HG02642 (cell line): ENCODE data around the gene EPHB1.

Source experiments
- ATAC-seq: cut with Tn5 transposase; IDR thresholded peaks from one replicate; pipeline ENCODE4 v1.9.1; 2021; ENCODE audit warnings: mild to moderate bottlenecking; ENCODE audit not compliant: unreplicated experiment, poor library complexity

Gene EPHB1

DNA sequence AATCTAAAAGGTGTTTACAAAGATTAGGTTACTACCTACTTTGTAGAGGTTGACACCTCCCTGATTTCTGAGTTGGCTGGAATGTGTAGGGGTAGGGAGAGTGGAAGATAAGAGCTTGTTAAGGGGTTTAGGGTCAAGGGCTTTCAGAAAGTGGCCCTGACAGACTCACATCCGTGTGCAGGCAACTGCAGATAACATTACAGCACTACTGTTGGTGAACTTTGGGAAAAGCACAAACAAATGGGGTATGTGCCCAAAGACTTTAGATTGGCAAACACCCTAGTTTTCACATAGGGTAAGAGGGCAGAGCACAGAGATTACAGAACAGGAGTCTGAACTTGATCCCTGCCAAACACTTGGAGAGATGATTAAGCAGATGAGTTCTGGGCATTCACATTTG, 375.7 kb downstream of the EPHB1 start:
- no peak for ATAC-seq

DNA sequence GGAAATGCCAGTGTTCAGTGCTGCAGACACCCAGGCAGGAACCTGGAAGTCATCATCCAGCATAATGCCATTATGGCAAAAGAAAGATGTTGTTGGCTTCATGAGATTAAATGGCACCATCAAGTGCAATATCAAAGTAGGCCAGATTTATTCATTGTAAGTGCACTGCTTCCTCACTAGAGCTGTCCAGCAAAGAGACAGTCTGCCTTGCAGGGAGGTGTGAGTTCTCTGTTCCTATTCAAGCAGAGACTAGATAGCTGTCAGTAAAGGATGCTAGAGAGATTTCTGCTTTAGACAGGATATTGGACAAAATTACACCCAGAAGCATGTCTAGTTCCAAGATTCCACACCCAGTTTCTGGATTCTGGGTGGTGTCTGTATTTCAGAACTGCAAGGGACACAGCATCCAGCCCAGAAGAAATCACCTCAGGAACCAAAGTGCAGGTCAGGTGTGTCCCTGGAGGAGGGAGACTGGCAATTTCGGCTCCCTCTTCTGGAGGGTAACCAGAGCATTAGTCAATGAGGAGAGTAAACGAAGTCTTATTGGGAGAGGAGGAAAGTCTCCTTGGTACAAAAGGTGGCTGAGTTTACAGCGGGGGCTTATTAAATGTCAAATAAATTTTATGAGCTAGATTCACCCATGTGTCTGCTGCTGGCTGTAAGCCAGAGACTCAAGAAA, 377.3 kb downstream of the EPHB1 start:
- no peak for ATAC-seq

DNA sequence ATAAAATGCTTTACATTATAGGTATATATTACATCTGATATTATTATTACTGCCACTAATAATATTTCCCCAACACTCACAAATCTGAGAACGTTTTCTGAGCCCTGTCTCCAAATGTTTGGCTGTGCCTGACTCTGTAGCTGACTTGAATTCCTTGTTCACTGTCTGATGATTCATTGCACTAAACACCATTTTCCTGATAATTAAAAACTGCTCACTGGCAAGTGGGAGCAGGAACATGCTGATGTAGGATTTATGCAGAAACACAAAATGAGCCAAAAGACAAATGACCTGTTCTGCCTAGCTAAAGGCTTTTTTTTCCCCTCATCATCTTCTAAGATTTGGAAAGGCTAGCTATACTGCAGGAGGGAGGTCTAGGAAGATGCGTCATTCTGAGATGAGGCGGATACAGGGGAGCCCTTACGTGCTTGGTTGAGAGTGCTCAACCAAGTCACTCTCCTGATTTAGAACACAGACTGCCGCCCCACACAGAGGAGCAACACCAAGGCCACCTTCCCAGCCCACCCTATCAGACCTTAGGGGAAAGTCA, 380.7 kb downstream of the EPHB1 start:
- no peak for ATAC-seq

DNA sequence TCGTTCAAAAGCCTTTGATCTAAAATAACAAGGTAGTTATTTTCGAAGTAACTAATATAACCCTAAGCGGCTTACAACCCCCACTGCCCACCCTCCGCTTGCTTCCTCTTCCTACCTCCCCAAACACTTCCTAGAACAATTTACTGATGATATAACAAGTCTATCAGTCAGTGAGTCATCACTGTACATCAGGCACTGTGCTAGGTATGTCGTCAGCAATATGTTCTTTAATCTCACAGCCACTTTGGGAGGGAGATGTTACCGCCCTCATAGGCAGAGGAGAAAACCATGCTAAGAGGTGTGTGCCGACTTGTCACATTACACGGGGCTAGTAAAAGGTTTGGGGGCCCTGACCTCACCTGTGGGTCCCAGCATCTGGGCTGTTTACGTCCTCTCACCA, 381.8 kb downstream of the EPHB1 start:
- no peak for ATAC-seq

DNA sequence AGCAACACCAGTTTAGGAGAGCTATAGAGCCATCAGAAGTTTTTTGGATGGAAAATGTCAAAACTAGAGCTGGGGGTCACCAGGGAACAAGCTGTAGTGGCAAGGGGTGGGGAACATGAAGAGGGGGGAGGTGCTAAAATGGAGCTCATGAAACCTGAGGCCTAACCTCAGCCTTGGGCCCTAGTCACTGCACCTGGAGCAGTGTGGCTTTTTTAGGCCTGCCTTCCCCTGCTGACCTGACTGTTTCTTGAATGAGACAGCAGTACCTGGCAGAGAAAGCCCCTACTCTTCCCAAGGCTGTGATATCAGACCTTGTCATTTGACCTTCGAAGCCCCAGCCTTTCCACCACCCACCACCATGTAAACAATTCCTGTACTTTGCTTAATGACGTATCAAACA, 383.5 kb downstream of the EPHB1 start:
- no peak for ATAC-seq

DNA sequence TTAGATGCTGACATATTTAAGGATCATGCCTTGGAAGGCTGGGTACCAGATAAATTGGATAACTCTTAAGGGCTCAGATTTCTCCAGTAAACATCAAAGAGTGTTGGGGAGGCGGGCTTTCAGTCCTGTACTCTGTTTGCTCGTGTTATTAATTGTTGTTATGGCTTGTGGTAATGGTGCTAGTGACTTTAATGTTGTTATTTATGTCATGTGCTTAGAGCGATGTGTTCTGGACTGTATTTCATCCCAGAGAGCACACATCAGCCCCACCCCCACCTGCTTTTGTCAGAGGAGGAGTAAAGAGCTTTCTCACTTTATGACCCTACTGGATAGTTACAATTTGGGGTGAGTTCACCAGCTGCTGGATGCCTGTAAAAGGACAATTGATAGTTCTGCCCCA, 386.3 kb downstream of the EPHB1 start:
- no peak for ATAC-seq

DNA sequence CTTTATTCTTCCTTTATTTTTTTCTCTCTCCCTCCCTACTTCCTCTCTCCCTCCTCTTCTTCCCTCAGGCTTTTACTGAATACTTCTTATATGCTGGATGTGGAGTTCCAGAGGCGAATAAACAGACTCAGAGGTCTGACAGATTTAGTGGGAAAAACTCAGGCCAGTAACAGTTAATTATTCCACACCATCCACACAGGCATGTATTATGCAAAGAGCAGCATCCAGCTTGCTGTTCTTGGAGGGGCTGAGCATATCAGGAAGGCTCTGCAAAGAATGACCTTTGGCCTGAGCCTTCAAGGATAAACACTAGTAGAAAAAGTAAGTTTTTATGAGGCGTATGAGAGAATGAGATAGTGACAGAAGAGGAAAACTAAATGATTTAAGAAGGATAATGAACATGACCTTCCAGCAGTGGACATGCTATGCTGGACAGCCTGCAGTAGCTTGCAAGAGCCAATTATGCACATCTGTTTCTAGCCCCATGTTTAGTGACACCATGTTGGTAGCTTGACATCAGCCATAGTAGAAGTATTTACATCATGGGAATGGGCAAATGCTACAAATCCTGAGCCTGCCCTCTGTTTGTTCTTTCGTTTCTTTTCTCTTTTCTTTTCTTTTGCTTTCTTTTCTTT, 387.4 kb downstream of the EPHB1 start:
- ATAC-seq, result no peak

DNA sequence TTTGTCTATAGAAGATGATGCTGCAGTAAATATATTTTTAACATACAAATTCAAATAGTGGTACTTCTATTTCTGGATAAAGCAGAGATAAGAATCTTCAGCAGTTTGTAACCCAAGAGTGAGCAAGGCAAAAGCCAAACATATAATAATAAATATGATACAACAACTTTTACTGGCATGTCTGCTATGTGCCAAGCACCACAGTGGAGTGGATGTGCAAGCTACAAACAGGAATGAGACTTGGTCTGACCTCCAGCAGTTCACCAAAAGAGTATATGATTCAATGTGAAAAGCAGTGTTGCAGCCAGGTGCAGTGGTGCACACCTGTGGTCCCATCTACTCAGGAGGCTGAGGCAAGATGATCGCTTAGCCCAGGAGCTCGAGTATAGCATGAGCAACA, 395.6 kb downstream of the EPHB1 start:
- ATAC-seq, result no peak

DNA sequence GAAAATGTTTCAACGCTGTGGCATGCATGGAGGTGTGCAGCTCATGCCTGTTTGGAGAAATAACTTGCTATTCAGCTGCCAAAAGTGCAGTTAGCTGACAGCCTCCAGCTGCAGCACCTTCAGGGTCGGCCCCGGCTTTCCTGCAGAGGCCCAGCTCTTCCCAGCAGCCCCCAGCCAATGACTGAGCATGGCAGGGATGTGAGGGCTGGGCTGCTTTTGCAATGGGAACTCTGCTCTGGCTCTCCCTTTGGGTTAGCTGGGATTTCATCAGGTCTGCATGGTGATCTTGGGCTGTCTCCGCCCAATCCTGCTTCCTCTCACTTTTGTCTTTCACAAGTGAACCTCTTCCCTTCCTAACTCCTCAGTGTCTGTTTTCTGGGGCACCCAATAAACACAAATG, 396.6 kb downstream of the EPHB1 start:
- ATAC-seq, result no peak

DNA sequence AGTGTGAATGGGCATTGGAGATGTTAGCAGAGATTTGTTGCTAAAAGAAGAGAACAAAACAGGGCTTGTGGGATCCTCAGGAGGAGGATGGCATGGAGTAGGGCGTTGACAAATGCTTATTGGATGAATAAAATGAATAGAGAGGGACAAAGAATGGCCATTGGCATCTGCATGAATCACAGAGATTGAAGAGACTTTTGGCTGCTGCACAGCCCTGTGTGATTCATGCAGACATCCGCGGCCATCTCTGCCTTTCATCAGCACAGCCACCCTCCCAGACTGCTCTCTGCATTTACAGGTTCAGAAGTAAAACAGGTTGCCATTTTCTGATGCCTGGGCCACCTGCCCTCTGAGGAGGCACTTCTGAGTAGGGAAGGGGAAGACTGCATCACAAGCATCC, 397.9 kb downstream of the EPHB1 start:
- ATAC-seq, result no peak

DNA sequence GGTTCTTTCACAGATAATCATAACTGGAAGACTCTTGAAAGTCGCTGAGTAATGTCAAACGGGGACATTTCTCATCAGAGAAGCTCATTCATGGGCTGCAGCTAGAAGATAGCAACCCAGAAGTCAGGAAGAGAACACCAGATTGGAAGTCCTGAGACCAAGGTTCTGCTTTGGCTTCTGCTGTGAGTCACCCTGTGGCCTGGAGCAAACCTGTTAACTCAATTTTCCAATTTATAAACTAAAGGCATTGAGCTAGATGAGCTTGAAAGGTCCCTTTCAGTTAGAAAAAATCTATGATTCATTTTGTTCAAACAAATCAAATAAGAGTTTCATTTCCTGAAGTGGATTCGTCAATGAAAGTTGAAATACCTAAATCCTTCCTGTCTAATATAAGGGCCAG, 402.2 kb downstream of the EPHB1 start:
- no peak for ATAC-seq

DNA sequence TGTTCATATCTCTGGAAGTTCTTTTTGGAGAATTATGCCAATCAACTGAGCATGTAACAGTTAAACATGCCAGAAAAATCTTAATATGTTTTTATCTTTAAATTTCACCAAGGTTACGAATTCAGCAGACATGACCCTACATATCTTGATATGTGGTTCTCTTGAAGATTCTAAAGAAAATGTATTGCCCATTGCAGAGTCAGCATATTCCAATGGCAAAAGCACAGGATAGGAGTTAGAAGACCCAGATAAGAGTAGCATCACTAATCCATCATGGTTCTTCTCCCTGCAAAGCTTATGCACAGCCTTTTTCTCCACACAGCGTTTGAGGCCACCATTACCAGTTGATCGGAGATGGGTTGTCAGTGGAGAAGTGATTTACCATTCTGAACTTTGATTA, 402.8 kb downstream of the EPHB1 start:
- no peak for ATAC-seq

DNA sequence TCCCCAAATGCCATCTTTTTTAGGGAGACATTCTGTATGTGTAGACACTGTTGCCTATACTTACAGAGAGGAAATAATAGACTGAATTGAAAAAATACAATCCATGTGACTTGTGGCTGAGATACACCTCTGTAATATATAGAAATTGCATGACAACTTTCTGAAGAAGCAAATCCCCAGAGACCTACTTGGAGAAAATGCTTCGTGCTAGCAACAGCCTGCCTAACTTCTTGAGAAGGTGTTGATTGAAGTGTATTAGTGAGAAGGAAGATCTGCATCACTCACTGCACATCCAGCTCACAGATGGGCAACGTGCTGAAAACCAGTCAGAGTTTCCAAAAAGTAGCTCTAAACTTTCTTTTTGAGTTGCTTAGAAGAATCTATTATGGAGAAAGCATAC, 404.1 kb downstream of the EPHB1 start:
- ATAC-seq, result peak; percentile 47

DNA sequence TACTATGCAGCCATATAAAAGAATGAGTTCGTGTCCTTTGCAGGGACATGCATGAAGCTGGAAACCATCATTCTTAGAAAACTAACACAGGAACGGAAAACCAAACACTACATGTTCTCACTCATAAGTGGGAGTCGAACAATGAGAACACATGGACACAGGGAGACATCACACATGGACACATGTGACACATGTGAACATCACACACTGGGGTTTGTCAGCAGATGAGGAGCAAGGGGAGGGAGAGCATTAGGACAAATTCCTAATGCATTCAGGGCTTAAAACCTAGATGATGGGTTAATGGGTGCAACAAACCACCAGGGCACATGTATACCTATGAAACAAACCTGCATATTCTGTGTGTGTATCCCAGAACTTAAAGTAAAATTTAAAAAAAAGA, 408.0 kb downstream of the EPHB1 start:
- no peak for ATAC-seq

DNA sequence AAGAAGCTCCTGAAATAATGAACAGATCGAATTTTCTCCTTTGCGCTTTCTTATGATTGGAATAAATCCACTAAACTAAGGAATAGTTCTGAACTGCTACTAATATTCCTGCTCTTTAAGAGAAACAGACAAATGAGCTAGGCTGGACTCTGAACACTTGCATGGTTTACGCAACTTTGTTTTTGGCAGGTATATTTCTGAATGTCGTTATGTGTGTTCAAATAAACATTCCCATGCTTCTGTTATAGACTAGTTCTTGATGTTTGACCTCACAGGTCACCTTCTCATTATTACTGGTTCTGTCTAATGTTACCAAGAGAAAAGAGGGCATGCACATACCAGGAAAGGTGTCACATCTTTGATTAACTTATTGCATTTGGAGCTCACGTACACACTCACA, 418.2 kb downstream of the EPHB1 start:
- no peak for ATAC-seq

DNA sequence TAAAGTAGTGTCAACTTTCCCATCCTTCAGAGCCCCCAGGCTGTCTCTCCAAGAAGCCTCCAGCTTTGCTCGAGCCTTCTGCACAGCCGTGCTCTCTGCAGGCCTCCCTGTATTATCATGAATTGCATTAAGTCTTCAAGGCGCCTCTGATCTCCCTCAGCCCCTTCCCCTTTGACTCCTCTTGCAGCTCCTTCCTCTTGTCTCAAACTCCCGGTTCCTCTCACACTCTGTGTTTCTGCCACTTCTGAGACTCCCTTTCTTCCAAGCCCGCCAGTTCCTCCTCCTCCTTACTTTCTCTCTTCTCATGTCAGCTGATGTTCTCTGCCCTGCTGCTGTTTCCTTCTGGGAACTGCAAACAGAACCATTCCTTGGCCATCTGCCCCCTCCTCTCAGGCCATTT, 418.8 kb downstream of the EPHB1 start:
- no peak for ATAC-seq

DNA sequence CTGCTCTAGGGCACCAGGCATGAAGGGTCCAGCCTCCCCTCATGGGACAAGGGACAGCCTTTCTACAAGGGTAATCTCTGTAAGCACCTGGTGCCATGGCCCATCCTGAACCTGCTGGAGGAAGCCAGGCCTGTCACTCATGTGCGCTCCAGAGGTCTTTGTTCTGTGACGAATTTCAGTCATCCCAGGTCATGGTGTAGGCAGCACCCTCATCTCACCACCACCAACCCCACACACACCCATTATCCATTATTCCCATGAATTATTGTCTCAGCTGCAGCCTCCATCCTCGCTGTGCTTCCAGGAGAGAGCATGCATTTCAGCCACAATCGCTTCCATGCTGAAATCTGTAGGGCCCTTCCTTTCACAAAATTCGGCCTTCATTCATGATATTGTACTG, 419.3 kb downstream of the EPHB1 start:
- no peak for ATAC-seq

DNA sequence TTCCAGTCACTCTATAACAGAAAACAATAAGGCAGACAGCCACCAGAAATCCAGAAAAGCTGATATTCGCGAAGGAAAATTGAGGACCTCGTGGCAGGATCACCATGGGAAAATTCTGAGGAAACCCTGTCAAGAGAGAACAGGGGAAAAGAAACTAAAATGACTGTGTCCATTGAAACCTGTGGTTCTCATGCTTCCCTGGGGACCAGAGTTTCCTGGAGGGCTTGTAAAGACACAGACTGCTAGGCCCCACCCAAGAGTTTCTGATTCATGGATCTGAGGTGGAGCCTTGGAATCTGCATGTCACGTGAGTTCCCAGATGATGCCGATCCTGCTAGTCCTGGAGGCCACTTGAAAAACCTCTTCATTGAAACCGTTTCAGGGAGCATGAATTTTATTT, 420.5 kb downstream of the EPHB1 start:
- no peak for ATAC-seq

DNA sequence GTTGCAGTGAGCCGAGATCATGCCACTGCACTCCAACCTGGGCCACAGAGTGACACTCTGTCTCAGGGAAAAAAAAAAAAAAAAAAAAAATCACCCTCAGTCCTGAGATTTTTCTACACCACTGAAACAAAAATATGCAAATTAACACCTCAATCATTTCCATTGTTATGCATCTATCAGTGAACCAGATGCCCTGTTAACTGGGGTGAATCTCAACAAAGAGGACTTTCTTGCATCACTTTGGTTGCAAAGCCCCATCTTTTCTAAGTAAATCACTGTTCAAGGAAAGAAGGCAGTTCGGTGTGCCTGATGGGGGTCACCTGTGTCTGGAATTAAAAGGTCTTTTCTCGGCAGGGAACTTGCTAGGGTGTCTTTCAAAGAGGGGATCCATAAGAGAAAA, 421.6 kb downstream of the EPHB1 start:
- no peak for ATAC-seq

DNA sequence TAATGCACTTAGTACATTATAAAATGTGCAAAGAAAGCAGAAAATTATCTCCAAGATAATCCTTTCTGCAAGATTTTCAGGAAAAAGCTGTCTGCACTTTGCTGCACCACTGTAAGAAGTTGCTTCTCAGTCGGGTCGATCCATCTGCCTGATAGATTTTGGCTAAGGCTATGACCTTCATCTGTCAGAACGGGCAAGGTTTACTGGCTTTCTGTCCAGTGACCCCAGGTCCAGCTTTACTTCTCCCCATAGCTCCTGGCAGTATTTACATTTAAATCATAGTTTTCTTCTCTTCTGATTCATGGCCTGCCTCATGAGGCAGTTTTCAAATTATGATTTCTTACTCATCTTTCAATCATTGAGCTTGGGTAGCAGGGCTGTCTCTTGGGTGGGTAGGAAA, 422.7 kb downstream of the EPHB1 start:
- ATAC-seq, result no peak

DNA sequence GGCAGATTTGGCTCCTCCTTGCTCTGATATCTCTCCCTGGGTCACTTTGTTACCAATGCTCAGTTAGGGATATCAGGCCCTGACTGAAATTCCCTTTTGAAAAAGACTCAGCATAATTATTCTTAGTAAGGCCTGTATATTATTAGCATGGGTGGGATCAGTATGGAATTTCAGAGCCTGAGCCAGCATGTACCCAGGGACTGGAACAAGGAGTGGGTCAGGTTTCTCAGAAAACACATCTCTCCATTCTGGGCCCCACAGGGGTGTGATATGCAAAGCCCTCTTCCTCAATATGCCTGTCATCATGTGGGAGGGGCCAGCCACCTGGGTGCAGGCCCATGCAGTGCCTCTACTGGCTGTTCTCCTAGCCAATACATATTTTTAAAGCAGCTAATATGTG, 423.2 kb downstream of the EPHB1 start:
- no peak for ATAC-seq

DNA sequence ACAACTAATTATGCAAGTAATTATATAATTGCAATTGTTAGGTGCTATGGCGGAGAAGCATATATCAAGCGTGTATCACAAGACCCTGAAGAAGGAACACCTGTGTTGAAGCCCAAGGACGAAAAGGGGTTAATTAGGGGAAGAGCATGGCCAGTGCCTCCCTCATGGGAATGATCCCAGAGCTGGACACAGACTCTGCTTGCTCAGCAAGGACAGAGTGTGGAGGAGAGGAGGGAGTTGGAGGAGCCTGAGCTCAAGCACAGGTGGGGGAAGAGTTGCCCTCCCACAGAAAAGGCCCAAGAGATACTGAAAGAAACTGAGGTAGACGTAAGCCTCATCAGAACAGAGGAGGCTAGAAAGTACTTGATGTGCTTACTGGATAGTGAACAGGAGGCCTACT, 423.7 kb downstream of the EPHB1 start:
- no peak for ATAC-seq
